ENCODE measurements around the gene OBSCN. TPM values are rescaled to one million over a fixed set of nuclear protein-coding genes. Genes with fewer than 3 reads are reported as not detected.

Gene OBSCN
- total and polyA plus RNA-seq, 10 of the 15 experiments (the other 5 are each of a cell fraction or from before 2014, with no cell fraction given): 0.01 to 0.36 (median 0.08) TPM; not detected in 2

DNA sequence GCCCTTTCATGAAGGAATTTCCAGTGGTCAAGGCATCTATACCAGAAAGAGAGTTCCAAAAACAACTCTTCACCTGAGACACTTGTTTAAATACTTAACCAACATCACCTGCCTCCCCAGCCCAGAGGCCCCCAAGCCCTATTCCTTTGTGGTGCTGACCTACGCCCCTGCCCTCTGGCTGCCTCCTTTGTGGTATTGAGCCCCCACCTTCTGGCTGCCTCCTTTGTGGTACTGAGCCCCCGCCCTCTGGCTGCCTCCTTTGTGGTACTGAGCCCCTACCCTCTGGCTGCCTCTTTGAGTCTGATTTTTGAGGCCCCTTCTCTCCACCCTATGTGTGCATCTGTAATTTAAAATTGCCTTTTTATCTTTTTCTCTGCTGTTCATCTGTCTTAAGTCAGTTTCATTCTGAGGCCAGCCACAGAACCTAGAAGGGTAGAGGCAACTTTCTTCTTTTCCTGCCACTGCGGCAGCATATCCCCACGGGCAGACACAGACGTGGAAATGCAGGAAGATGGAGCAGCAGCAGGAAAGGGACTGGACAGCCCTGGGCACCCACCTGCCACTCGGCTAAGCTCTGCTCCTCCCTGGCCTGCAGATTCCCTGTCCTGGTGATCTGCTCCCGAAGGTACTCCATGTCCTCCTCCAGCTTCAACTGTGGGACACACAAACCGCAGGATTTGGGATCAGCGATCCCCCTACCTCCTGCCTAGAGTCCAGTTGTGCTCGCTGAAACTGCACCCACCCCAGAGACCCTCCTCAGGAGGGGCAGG is 205.6 kb downstream of the OBSCN start (continued):
- TF ChIP-seq, protein P1, sequence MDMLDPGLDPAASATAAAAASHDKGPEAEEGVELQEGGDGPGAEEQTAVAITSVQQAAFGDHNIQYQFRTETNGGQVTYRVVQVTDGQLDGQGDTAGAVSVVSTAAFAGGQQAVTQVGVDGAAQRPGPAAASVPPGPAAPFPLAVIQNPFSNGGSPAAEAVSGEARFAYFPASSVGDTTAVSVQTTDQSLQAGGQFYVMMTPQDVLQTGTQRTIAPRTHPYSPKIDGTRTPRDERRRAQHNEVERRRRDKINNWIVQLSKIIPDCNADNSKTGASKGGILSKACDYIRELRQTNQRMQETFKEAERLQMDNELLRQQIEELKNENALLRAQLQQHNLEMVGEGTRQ (IDR thresholded peaks at IDR 0.05; ENCODE audit: borderline replicate concordance, low read depth, low read length): no peak
- TF ChIP-seq CREB1 (IDR thresholded peaks at IDR 0.05; ENCODE audit: low read depth) (no peak), EED (IDR thresholded peaks at IDR 0.05; ENCODE audit: low read depth) (no peak), CBFB (IDR thresholded peaks at IDR 0.05; ENCODE audit: low read depth) (no peak)

DNA sequence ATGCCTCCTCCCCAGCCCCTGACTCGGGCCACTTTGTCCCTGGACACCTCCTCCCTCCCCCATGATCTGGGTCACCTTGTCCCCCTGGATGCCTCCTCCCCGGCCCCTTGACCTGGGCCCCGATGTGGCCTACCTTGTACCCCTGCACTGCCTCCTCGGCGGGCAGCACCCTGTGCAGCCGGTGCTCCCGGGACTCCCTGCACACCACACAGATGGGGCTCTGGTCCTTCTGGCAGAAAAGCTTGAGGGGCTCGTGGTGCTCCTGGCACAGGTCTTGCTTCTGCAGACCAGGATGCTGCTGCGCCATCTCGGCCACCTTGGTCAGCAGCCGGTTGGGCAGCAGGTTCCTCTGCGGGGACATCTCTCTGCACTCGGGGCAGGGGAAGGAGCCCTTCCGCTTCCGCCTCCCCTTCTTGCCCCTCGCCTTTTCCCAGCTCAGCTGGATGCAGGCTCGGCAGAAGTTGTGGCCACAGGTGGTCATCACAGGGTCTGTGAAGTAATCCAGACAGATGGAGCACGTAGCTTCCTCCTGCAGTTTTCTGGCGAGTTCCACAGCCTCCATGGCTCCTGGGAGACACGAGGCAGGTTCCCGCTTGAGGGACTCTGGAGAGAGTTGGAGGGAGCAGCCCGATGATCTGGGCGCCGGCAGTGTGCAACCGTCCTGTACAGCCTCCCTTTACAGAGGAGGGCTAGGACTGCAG is 206.8 kb downstream of the OBSCN start:
- Histone ChIP-seq H3K79me2 (ENCODE audit: control insufficient read depth, insufficient read depth, low read length) (no peaks in the 10 kb centered on the region), H3K9ac (ENCODE audit: control insufficient read depth, insufficient read depth, low read length) (no peak overlapping the region), H4K20me1 (ENCODE audit: control insufficient read depth, insufficient read depth) (no peaks in the 10 kb centered on the region), H3K4me2 (ENCODE audit: control insufficient read depth, insufficient read depth) (no peak overlapping the region), H3K27ac (ENCODE audit: control insufficient read depth, insufficient read depth) (no peak overlapping the region), H2AFZ (ENCODE audit: control insufficient read depth, low read depth, low read length) (no peak overlapping the region), H3K27me3 (replicated peaks in 1 of 2; ENCODE audit: control insufficient read depth in 2 of 2, insufficient read depth in 2 of 2, low read length in 1 of 2) (peaks cover 3 to 5% of the 10 kb centered on the region in 2 experiments; a peak in 3 of 4 replicates), H3K4me3 (no peak overlapping the region), H3K4me1 (ENCODE audit: control insufficient read depth, insufficient read depth, low read length) (no peaks in the 10 kb centered on the region), H3K36me3 (ENCODE audit: control insufficient read depth in 2 of 2, insufficient read depth in 2 of 2, low read length in 1 of 2) (no peaks in the 10 kb centered on the region), H3K9me3 (replicated peaks; ENCODE audit: control insufficient read depth, insufficient read depth, low read length) (no peaks in the 10 kb centered on the region)
- ChIA-PET POLR2A (no interaction called here), RAD21 (ENCODE audit: unreplicated experiment) (no interaction called here), CTCF (no interaction called here), SMC1A (ENCODE audit: uncharacterized antibody, unreplicated experiment) (no interaction called here)
- no peak for DNase-seq (ENCODE audit: low read depth, low spot score)
- 76% methylated on average over 21 of the region's 25 CpGs for WGBS (ENCODE audit: insufficient coverage, insufficient replicate concordance, low lambda C conversion rate, missing lambda C conversion rate)
- in situ Hi-C loops (cut with MboI): no loop called here
- FAIRE-seq: no peak
- TF ChIP-seq SRF (IDR thresholded peaks at IDR 0.05; ENCODE audit: low read depth in 2 of 2, low read length in 2 of 2) (no peak), CHD1 (IDR thresholded peaks at IDR 0.05; ENCODE audit: low read depth, low read length) (no peak), BCL11A (IDR thresholded peaks at IDR 0.05; ENCODE audit: low read depth, low read length) (no peak), GABPA (IDR thresholded peaks at IDR 0.05; ENCODE audit: low read depth) (no peak), RB1 (IDR thresholded peaks at IDR 0.05; ENCODE audit: borderline replicate concordance) (no peak), FOS (IDR thresholded peaks at IDR 0.05; ENCODE audit: borderline replicate concordance, extremely low read depth, insufficient read length) (no peak), ZNF592 (IDR thresholded peaks at IDR 0.05) (no peak), WRNIP1 (IDR thresholded peaks at IDR 0.05; ENCODE audit: borderline replicate concordance, low read depth, low read length) (no peak), HDAC2 (IDR thresholded peaks at IDR 0.05) (no peak), POLR2AphosphoS2 (IDR thresholded peaks at IDR 0.05; ENCODE audit: low read depth, low read length) (no peak), ZNF217 (IDR thresholded peaks at IDR 0.05) (no peak), ZZZ3 (IDR thresholded peaks at IDR 0.05; ENCODE audit: control insufficient read depth, insufficient read length, low read depth) (no peak), ZBED1 (IDR thresholded peaks at IDR 0.05; ENCODE audit: borderline replicate concordance) (no peak)
- ATAC-seq: no peak
- BruUV-seq (replicated peaks): no TSS peak
- intact Hi-C loops (cut with micrococcal nuclease; ENCODE audit: unreplicated experiment): no loop called here
